Breast epithelium (tissue), 4 donors: ENCODE measurements around the gene COX10. TPM values are rescaled to one million over a fixed set of nuclear protein-coding genes. Genes with fewer than 3 reads are reported as not detected.

Experiments
- DNase-seq, 2 donors: peaks; one replicate each; pipeline ENCODE4 v3.0.0-alpha.2; 2019; ENCODE audit warnings: low spot score in 2 of 2
- H3K27ac ChIP-seq, 2 donors: fragments of 200-600 bp; sonication (generic) in 1 of 2; one replicate each; pipeline ENCODE4 v1.5.1; 2016 to 2019; ENCODE audit warnings: mild to moderate bottlenecking in 1 of 2
- H3K27me3 ChIP-seq, 2 donors: fragments of 200-600 bp; sonication (generic) in 1 of 2; one replicate each; pipeline versions ENCODE4 v1.5.1 to v1.6.0; 2017 to 2019; ENCODE audit warnings: control low read depth in 1 of 2, mild to moderate bottlenecking in 1 of 2
- H3K36me3 ChIP-seq: fragments of 200-600 bp; one replicate; pipeline ENCODE4 v1.5.1; 2019
- H3K4me1 ChIP-seq, 2 donors: fragments of 200-600 bp; sonication (generic); one replicate each; pipeline ENCODE4 v1.5.1; 2016 to 2019; ENCODE audit warnings: control low read depth in 1 of 2
- H3K4me3 ChIP-seq, 3 donors: fragments of 200-600 bp; sonication (generic); 1 replicate in 2 of 3; 2 replicates in 1 of 3; pipeline ENCODE4 v1.5.1; 2016 to 2019; ENCODE audit warnings: mild to moderate bottlenecking in 3 of 3, moderate library complexity in 2 of 3
- H3K9me3 ChIP-seq, 2 donors: fragments of 200-600 bp; sonication (generic) in 1 of 2; one replicate each; pipeline ENCODE4 v1.5.1; 2016 to 2019; ENCODE audit warnings: control low read depth in 1 of 2
- CTCF ChIP-seq, 3 donors: fragments of 450-650 bp; IDR thresholded peaks; one replicate each; pipeline ENCODE4 v1.5.1; 2016 to 2017; ENCODE audit warnings: antibody characterized with exemption in 3 of 3, mild to moderate bottlenecking in 3 of 3, moderate library complexity in 3 of 3
- POLR2A ChIP-seq: fragments of 450-650 bp; IDR thresholded peaks from one replicate; pipeline ENCODE4 v1.6.1; 2016; ENCODE audit warnings: antibody characterized with exemption, mild to moderate bottlenecking, moderate library complexity
- POLR2AphosphoS5 ChIP-seq, 3 donors: sonication (generic); formaldehyde crosslinking; IDR thresholded peaks; one replicate each; pipeline ENCODE4 v1.6.1; 2017; ENCODE audit warnings: antibody characterized with exemption in 3 of 3
- intact Hi-C: fragments of 100-400 bp; cut with DNase I; formaldehyde crosslinking; loops from one replicate; pipeline ENCODE4 v1.15.1; 2023; ENCODE audit warnings: low total_unique reads
- total RNA-seq, 3 donors: library from RNA; depleted of rRNA; stranded (reverse); fragments of >200 nt; gene quantifications; one replicate each; pipeline ENCODE4 v1.1.0, GENCODE V29; 2016

Gene COX10
- total RNA-seq, 3 donors from 2014 or later: 18.0 to 30.6 (median 18.2) TPM

- Histone ChIP-seq H3K4me3 (peak overlapping the region; percentile 93 to 99 (median 95)), H3K27me3 (no peaks in the 10 kb centered on the region), H3K4me1 (peaks cover 0 to 8% of the 10 kb centered on the region in 2 donors), H3K9me3 (no peaks in the 10 kb centered on the region), H3K36me3 (no peaks in the 10 kb centered on the region), H3K27ac (no peak overlapping the region)
- TF ChIP-seq CTCF (IDR thresholded peaks at IDR 0.05) (no peak), POLR2A (no peak), POLR2AphosphoS5 (IDR thresholded peaks at IDR 0.05) (no peak)
- intact Hi-C loops: no loop called here
- DNase-seq: no peak
Measured at GRCh38 chr17:14070344-14070984, 1.2 kb downstream of the COX10 start.

- intact Hi-C loops: no loop called here
- no peak for DNase-seq
- TF ChIP-seq POLR2AphosphoS5 (IDR thresholded peaks at IDR 0.05) (no peak), CTCF (IDR thresholded peaks at IDR 0.05) (no peak), POLR2A (no peak)
Measured at GRCh38 chr17:14072881-14073280, 3.6 kb downstream of the COX10 start.

GRCh38 chr17:14078027-14078426 is 8.7 kb downstream of the COX10 start:
- DNase-seq: no peak
- Histone ChIP-seq H3K4me3 (no peak overlapping the region), H3K27ac (no peak overlapping the region), H3K4me1 (no peaks in the 10 kb centered on the region), H3K36me3 (no peaks in the 10 kb centered on the region), H3K27me3 (no peaks in the 10 kb centered on the region), H3K9me3 (no peaks in the 10 kb centered on the region)
- intact Hi-C loops: no loop called here
- no peak for TF ChIP-seq POLR2A
- TF ChIP-seq POLR2AphosphoS5 (IDR thresholded peaks at IDR 0.05): no peak
- TF ChIP-seq CTCF (IDR thresholded peaks at IDR 0.05): no peak

More at GRCh38 chr17:14072881-14073280, 3.6 kb downstream of the COX10 start:
- peaks cover 0 to 8% of the 10 kb centered on the region in 2 donors for H3K4me1 ChIP-seq
- no peak overlapping the region for H3K4me3 ChIP-seq
- no peaks in the 10 kb centered on the region for H3K27me3 ChIP-seq
- no peak overlapping the region for H3K27ac ChIP-seq
- H3K36me3 ChIP-seq: no peaks in the 10 kb centered on the region
- no peaks in the 10 kb centered on the region for H3K9me3 ChIP-seq

GRCh38 chr17:14080847-14081251 is 11.5 kb downstream of the COX10 start:
- no peak for DNase-seq
- intact Hi-C loops: no loop called here
- Histone ChIP-seq H3K4me1 (no peaks in the 10 kb centered on the region), H3K27ac (no peak overlapping the region), H3K9me3 (no peaks in the 10 kb centered on the region), H3K27me3 (no peaks in the 10 kb centered on the region), H3K4me3 (no peak overlapping the region), H3K36me3 (no peaks in the 10 kb centered on the region)
- TF ChIP-seq CTCF (IDR thresholded peaks at IDR 0.05) (no peak), POLR2A (no peak), POLR2AphosphoS5 (IDR thresholded peaks at IDR 0.05) (no peak)

GRCh38 chr17:14082848-14083247 is 13.5 kb downstream of the COX10 start:
- H3K27ac ChIP-seq: no peak overlapping the region
- no peak overlapping the region for H3K4me3 ChIP-seq
- H3K4me1 ChIP-seq: no peaks in the 10 kb centered on the region
- no peaks in the 10 kb centered on the region for H3K36me3 ChIP-seq
- no peaks in the 10 kb centered on the region for H3K9me3 ChIP-seq
- intact Hi-C loops: no loop called here
- no peaks in the 10 kb centered on the region for H3K27me3 ChIP-seq
- no peak for DNase-seq
- TF ChIP-seq POLR2AphosphoS5 (IDR thresholded peaks at IDR 0.05): no peak
- TF ChIP-seq POLR2A: no peak
- no peak for TF ChIP-seq CTCF (IDR thresholded peaks at IDR 0.05)
